SU-DHL-6 (cell line): ENCODE results near the gene TTBK2.
"Not testable (repeated sequence)": the region's sequence is repeated elsewhere in the genome, so short reads cannot be mapped to it uniquely, and the experiment has no call there.

ENCODE experiments used
- CTCF ChIP-seq: fragments of 200-600 bp; sonication (generic); IDR thresholded peaks from one replicate; pipeline ENCODE4 v1.5.1; 2017; ENCODE audit warnings: antibody characterized with exemption, mild to moderate bottlenecking, low read length, moderate library complexity; ENCODE audit not compliant: insufficient read depth, poor library complexity, severe bottlenecking
- EZH2phosphoT487 ChIP-seq: fragments of 200-600 bp; sonication (generic), shearing (Covaris generic); conservative IDR thresholded peaks from 2 replicates; pipeline ENCODE4 v1.6.1; 2018; ENCODE audit warnings: mild to moderate bottlenecking, antibody characterized with exemption, low read length, moderate library complexity, mixed read lengths

GRCh38 chr15:42887384-42887783, 33.2 kb downstream of the TTBK2 start:
- TF ChIP-seq CTCF, EZH2phosphoT487: not testable (repeated sequence)
